22Rv1 (cell line): ENCODE results near the gene DUOXA1.

Experiments used
- H3K27ac ChIP-seq: fragments of 450-650 bp; 2 replicates; pipeline ENCODE4 v1.5.1; 2017
- ZFX ChIP-seq: fragments of 450-650 bp; IDR thresholded peaks from 2 replicates; pipeline ENCODE4 v1.6.1; 2017; ENCODE audit warnings: antibody characterized with exemption, borderline replicate concordance
- TF ChIP-seq, protein P1 (sequence below): fragments of 450-650 bp; IDR thresholded peaks from 2 replicates; pipeline ENCODE4 v1.5.1; 2017; ENCODE audit warnings: mild to moderate bottlenecking

The DUOXA1 gene

DNA sequence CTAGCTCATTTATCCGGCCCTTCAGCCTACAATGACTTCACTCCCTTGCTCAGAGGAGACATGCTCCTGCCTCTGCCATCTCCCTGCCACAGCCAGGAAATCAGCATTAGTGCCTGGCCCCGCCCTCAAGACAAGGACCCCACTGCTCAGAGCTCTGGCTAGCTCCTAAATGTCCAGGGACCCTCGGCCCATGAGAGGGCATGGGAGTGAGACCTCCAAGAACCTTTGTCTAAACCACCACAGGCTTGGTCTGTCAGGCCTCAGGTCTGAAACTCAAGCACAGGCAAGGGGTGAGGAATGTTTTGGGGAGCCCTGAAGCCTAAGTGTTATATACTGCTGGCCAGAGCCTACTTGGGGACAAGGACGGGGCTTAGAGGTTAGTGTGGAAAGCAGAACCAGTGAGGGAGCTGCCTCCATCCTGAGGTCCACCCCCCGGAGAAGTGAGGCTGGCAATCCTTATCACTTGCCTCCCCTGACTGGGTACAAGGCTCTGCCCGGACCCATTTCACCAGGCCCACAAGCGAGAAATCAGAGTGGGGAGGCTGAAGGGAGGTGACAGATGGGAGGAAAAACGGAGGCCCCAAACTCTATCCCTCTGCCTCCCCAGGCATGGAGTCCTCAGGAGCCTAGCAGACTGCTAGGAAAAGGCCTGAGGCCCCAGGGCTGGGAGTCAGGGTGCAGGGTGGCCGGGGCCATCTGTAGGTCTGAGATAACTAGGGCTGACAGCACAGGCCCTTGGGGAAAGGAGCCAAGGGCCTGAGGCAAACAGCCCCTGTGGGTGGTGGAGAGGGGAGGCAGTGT, 39.3 kb upstream of the DUOXA1 start:
- no peak overlapping the region for H3K27ac ChIP-seq
- TF ChIP-seq, protein P1, sequence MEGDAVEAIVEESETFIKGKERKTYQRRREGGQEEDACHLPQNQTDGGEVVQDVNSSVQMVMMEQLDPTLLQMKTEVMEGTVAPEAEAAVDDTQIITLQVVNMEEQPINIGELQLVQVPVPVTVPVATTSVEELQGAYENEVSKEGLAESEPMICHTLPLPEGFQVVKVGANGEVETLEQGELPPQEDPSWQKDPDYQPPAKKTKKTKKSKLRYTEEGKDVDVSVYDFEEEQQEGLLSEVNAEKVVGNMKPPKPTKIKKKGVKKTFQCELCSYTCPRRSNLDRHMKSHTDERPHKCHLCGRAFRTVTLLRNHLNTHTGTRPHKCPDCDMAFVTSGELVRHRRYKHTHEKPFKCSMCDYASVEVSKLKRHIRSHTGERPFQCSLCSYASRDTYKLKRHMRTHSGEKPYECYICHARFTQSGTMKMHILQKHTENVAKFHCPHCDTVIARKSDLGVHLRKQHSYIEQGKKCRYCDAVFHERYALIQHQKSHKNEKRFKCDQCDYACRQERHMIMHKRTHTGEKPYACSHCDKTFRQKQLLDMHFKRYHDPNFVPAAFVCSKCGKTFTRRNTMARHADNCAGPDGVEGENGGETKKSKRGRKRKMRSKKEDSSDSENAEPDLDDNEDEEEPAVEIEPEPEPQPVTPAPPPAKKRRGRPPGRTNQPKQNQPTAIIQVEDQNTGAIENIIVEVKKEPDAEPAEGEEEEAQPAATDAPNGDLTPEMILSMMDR = no peak
- no peak for TF ChIP-seq ZFX

DNA sequence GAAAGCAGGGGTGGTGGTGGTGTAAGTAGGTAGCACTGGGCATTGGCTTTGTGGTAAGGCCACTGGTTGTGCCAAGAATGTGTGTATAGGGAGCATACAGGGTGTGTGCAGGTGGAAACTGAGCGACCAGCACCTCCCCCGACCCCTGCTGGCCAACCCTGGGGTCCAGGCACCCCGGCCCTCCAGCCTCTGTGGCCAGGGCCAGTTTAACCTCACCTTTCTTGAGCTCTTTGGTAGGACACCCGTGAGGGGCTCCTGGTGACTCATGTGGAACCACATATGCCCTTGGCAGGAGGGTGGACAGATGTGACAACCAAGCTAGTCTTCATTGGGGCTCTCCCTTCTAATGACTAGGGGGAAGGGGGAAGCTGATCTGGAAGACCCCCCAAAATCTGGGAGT, 38.6 kb upstream of the DUOXA1 start:
- TF ChIP-seq ZFX = no peak
- TF ChIP-seq, protein P1 = no peak
- H3K27ac ChIP-seq = no peak overlapping the region

DNA sequence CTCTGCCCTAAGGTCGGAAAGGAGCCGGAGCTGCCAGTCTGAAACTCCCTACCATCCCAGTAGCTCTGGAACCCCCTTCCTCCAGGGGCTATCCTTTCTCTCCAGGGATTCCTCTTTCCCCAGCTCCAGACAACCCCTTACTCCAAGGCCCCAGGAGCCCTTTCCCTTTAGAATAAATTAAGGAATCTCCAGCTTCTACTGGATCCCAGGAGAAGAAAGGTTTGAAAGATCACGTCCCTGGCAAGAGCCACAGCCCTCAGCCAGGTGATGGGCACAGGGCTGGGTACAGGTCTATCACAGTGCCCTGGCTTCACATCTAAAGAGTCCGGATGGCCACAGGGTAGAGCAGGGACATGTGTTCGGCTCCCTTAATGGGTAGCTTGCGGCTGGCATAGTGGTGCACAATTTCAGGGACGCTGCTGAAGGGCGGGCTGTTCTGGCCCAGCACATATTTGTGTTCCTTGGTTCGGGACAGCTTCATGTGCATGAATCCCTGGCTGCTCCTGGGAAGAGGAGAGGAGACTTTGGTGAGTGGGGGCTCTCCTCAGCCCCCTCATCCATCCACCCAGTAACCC, 38.0 kb upstream of the DUOXA1 start:
- H3K27ac ChIP-seq = peak overlapping the region; percentile 48; the same call in 1 of the 2 replicates
- TF ChIP-seq, protein P1 = no peak
- TF ChIP-seq ZFX = no peak

DNA sequence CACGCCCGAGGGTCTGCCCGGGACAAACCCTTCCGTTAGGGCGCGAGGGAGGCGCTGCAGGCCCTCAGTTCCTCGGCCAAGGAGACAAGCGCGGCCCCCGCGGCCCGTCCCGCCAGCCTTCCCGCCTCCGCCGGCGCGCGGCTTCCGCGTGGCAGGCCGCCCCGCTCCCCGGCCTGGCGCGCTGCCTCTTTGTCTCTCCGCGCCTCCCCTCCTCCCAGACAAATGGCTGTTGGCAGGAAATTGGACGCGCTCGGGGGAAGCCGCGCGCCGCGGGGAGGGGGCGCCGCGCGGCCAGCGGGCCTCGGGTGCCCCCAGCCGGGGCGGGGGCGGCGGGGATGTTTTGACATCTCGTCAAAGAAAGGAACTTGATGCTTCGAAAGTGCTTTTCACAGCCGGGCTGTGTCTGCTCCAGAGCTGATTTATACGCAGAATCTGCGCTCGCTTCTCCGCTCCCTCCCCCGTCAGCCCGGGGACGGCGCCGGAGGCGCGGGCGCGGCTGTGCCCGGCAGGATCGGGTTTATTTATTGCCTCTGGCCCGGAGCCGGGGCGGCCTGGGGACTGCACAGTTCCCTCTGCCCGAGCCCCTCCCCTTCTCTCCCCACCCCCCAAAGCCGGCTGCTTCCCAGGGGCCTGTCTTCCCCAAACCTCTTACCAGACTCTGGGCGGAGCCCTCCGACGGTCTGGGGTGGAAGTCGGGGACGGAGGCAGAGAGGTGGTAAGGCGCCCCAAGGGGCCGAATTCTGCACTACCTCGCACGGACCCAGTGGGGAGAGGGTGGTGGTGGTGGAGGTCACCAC, 37.4 kb upstream of the DUOXA1 start:
- H3K27ac ChIP-seq = peak overlapping the region; percentile 48
- TF ChIP-seq, protein P1 = peak; percentile 18
- no peak for TF ChIP-seq ZFX

DNA sequence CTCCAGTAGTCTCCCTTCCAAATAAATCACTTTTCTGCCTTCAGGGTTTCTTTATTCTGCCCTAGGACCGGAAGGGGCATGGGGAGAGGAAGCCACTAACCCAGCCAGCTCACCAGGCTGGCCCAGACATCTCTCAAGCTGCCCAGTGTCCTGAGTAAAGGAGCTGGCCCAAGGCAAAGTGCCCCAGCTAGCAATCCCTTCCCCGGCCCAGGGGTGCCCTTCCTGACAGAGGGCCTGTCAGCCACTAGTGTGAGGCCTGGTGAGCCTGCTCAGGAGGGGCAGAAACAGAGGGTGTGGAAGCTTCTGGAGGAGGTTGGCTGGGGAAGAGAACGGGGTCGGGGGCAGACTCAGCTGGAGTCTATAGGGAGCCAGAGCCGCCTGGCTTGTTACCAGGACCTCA, 35.9 kb upstream of the DUOXA1 start:
- no peak overlapping the region for H3K27ac ChIP-seq
- TF ChIP-seq, protein P1 = no peak
- TF ChIP-seq ZFX = no peak

DNA sequence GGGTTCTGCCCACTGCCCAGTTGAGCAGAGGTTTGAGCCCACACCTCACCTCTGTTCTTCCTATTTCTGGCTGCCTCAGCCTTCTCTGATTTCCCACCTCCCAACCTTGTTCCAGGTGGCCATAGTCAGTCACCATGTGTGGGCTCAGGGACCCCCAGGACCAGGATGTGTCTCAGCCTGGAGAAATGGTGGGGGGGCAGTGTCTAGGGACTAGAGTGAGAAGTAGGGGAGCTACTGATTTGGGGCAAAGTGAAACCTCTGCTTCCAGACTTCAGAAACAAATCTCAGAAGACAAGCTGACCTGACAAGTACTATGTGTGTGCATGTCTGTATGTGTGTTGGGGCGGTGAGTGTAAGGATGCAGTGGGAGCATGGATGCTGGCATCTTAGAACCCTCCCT, 35.2 kb upstream of the DUOXA1 start:
- TF ChIP-seq, protein P1 = no peak
- TF ChIP-seq ZFX = no peak
- H3K27ac ChIP-seq = no peak overlapping the region
